Lung (tissue), 12 donors: Measurements from ENCODE around the gene SMIM11. TPM values are rescaled to one million over a fixed set of nuclear protein-coding genes. Genes with fewer than 3 reads are reported as not detected.

Experiments
- ATAC-seq: fragments of 200-7000 bp; cut with Tn5 transposase; one replicate; pipeline ENCODE4 v1.9.1; 2020; ENCODE audit warnings: moderate number of reproducible peaks; ENCODE audit not compliant: insufficient read depth, low FRiP score
- DNase-seq, 3 donors: peaks; one replicate each; pipeline ENCODE4 v3.0.0-alpha.2; 2013 to 2017
- H3K27ac ChIP-seq, 2 donors: one replicate each; pipeline ENCODE4 v1.5.1; 2013; ENCODE audit warnings: mild to moderate bottlenecking in 2 of 2, moderate library complexity in 2 of 2, control low read depth in 1 of 2, inconsistent platforms in 1 of 2, low read depth in 1 of 2, low read length in 1 of 2
- H3K27me3 ChIP-seq, 3 donors: one replicate each; pipeline ENCODE4 v1.5.1; 2013; ENCODE audit warnings: low read length in 2 of 3; ENCODE audit not compliant: control insufficient read depth in 3 of 3, insufficient read depth in 3 of 3
- H3K36me3 ChIP-seq, 4 donors: one replicate each; pipeline ENCODE4 v1.5.1; 2013; ENCODE audit warnings: low read length in 4 of 4, mild to moderate bottlenecking in 1 of 4, moderate library complexity in 1 of 4; ENCODE audit not compliant: control insufficient read depth in 4 of 4, insufficient read depth in 4 of 4
- H3K4me1 ChIP-seq, 5 donors: one replicate each; pipeline ENCODE4 v1.5.1; 2013; ENCODE audit warnings: low read length in 5 of 5, mild to moderate bottlenecking in 2 of 5, moderate library complexity in 1 of 5; ENCODE audit not compliant: control insufficient read depth in 5 of 5, insufficient read depth in 5 of 5
- H3K4me3 ChIP-seq: one replicate; pipeline ENCODE4 v1.5.1; 2013; ENCODE audit warnings: mild to moderate bottlenecking, control low read depth, moderate library complexity
- H3K9ac ChIP-seq, 2 donors: one replicate each; pipeline ENCODE4 v1.5.1; 2013; ENCODE audit warnings: low read length in 2 of 2, control low read depth in 1 of 2; ENCODE audit not compliant: insufficient read depth in 1 of 2
- H3K9me3 ChIP-seq, 4 donors: one replicate each; pipeline ENCODE4 v1.5.1; 2013; ENCODE audit warnings: low read length in 3 of 4, mild to moderate bottlenecking in 1 of 4, moderate library complexity in 1 of 4; ENCODE audit not compliant: control insufficient read depth in 4 of 4, insufficient read depth in 3 of 4
- CTCF ChIP-seq: IDR thresholded peaks from 2 replicates; pipeline ENCODE4 v1.5.1; 2012; ENCODE audit warnings: mild to moderate bottlenecking; ENCODE audit errors: control extremely low read depth, extremely low read depth
- WGBS, 2 donors: extraction: QIAGEN DNeasy Blood & Tissue Kit; methylation state at CpG; one replicate each; pipeline ENCODE4 v1.1.7; 2013; 5-methylcytosine and 5-hydroxymethylcytosine counted together
- polyA plus RNA-seq, 2 donors: library from polyadenylated mRNA; stranded (reverse); fragments of 200-250 nt; gene quantifications; one replicate each; pipeline ENCODE4 v1.2.1, GENCODE V29; 2013
- total RNA-seq, 2 donors: library from RNA; depleted of rRNA in 1 of 2; stranded (reverse); fragments of >200 nt in 1 of 2; gene quantifications; one replicate each; pipeline ENCODE4 v1.2.1, GENCODE V29; 2014 to 2021
- donor health status: control.
- donor health status: control.
- donor health status: Bipolar disorder and iron deficiency.
- donor health status: healthy.
- donor health status: DM: yes; HTN: yes; CAD: no.

The SMIM11 gene
- total and polyA plus RNA-seq, 4 donors: 3.5 to 8.0 (median 6.6) TPM

GRCh38 chr21:34351786-34352241, 23.5 kb upstream of the SMIM11 start:
- H3K27ac ChIP-seq: no peak overlapping the region
- peak; percentile 62 for ATAC-seq
- H3K36me3 ChIP-seq: no peaks in the 10 kb centered on the region
- no peak overlapping the region for H3K4me3 ChIP-seq
- peaks cover 0 to 16% (median 0%) of the 10 kb centered on the region in 5 donors for H3K4me1 ChIP-seq
- H3K9ac ChIP-seq: no peak overlapping the region
- H3K9me3 ChIP-seq: peaks cover 0 to 2% (median 0%) of the 10 kb centered on the region in 4 donors
- peak; percentile 27 for TF ChIP-seq CTCF
- DNase-seq: peak; percentile 73 to 86 (median 84)
- WGBS, 2 donors: 39 to 46% methylated on average over 6 of the region's 6 CpGs
- no peaks in the 10 kb centered on the region for H3K27me3 ChIP-seq

- Histone ChIP-seq H3K27ac (no peak overlapping the region), H3K9ac (no peak overlapping the region), H3K4me3 (no peak overlapping the region), H3K36me3 (no peaks in the 10 kb centered on the region), H3K9me3 (peaks cover 0 to 2% (median 0%) of the 10 kb centered on the region in 4 donors), H3K27me3 (no peaks in the 10 kb centered on the region), H3K4me1 (peaks cover 0 to 10% (median 0%) of the 10 kb centered on the region in 5 donors)
- 97 to 98% methylated on average over 4 of the region's 4 CpGs for WGBS, 2 donors
- ATAC-seq: no peak
- no peak for DNase-seq
- TF ChIP-seq CTCF: no peak
Observed at GRCh38 chr21:34352556-34352955, 22.8 kb upstream of the SMIM11 start.

GRCh38 chr21:34353182-34353581, 22.1 kb upstream of the SMIM11 start:
- no peak overlapping the region for H3K9ac ChIP-seq
- H3K27me3 ChIP-seq: no peaks in the 10 kb centered on the region
- TF ChIP-seq CTCF: no peak
- peaks cover 0 to 2% (median 0%) of the 10 kb centered on the region in 4 donors for H3K9me3 ChIP-seq
- ATAC-seq: no peak
- H3K36me3 ChIP-seq: no peaks in the 10 kb centered on the region
- DNase-seq: no peak
- H3K4me3 ChIP-seq: no peak overlapping the region
- 82 to 91% methylated on average over 6 of the region's 6 CpGs for WGBS, 2 donors
- H3K27ac ChIP-seq: no peak overlapping the region
- peaks cover 0 to 7% (median 0%) of the 10 kb centered on the region in 5 donors for H3K4me1 ChIP-seq

- no peak for TF ChIP-seq CTCF
- Histone ChIP-seq H3K9me3 (peaks cover 0 to 2% (median 0%) of the 10 kb centered on the region in 4 donors), H3K4me3 (no peak overlapping the region), H3K27me3 (no peaks in the 10 kb centered on the region), H3K27ac (no peak overlapping the region), H3K36me3 (no peaks in the 10 kb centered on the region), H3K9ac (no peak overlapping the region), H3K4me1 (peaks cover 0 to 7% (median 0%) of the 10 kb centered on the region in 5 donors)
- 79 to 82% methylated on average over 4 of the region's 4 CpGs for WGBS, 2 donors
- DNase-seq: no peak
- ATAC-seq: no peak
Observed at GRCh38 chr21:34354836-34355235, 20.5 kb upstream of the SMIM11 start.
